HG03159 (cell line): Measurements from ENCODE around the gene TMPRSS3.

Source experiments
- ATAC-seq: cut with Tn5 transposase; IDR thresholded peaks from one replicate; pipeline ENCODE4 v1.9.1; 2021; ENCODE audit warnings: mild to moderate bottlenecking, moderate library complexity; ENCODE audit not compliant: unreplicated experiment

TMPRSS3 gene

GRCh38 chr21:42390193-42390592, 5.7 kb downstream of the TMPRSS3 start:
- ATAC-seq, result no peak

- ATAC-seq, result no peak
These were observed 6.4 kb downstream of the TMPRSS3 start for GRCh38 chr21:42389449-42389835.

- ATAC-seq, result no peak
These were observed 7.0 kb downstream of the TMPRSS3 start for GRCh38 chr21:42388740-42389448.

- ATAC-seq, result no peak
These were observed 8.0 kb downstream of the TMPRSS3 start for GRCh38 chr21:42387843-42388340.

GRCh38 chr21:42387164-42387563, 8.7 kb downstream of the TMPRSS3 start:
- ATAC-seq, result no peak

- no peak for ATAC-seq
These were observed 9.7 kb downstream of the TMPRSS3 start for GRCh38 chr21:42386034-42386591.

- no peak for ATAC-seq
These were observed 10.2 kb downstream of the TMPRSS3 start for GRCh38 chr21:42385619-42386018.

GRCh38 chr21:42384989-42385388, 10.9 kb downstream of the TMPRSS3 start:
- no peak for ATAC-seq

- no peak for ATAC-seq
These were observed 11.5 kb downstream of the TMPRSS3 start for GRCh38 chr21:42384156-42384945.

- no peak for ATAC-seq
These were observed 12.5 kb downstream of the TMPRSS3 start for GRCh38 chr21:42383331-42383730.

- no peak for ATAC-seq
These were observed 12.9 kb downstream of the TMPRSS3 start for GRCh38 chr21:42382915-42383314.

- no peak for ATAC-seq
These were observed 14.4 kb downstream of the TMPRSS3 start for GRCh38 chr21:42381347-42381984.

GRCh38 chr21:42379426-42380215, 16.2 kb downstream of the TMPRSS3 start:
- no peak for ATAC-seq

GRCh38 chr21:42378418-42378817, 17.4 kb downstream of the TMPRSS3 start:
- ATAC-seq, result no peak

GRCh38 chr21:42377951-42378340, 17.9 kb downstream of the TMPRSS3 start:
- ATAC-seq, result no peak

GRCh38 chr21:42377211-42377950, 18.5 kb downstream of the TMPRSS3 start:
- no peak for ATAC-seq

GRCh38 chr21:42376338-42376982, 19.4 kb downstream of the TMPRSS3 start:
- no peak for ATAC-seq

- ATAC-seq, result no peak
These were observed 19.9 kb downstream of the TMPRSS3 start for GRCh38 chr21:42375966-42376337.

GRCh38 chr21:42375506-42375905, 20.3 kb downstream of the TMPRSS3 start:
- ATAC-seq, result no peak
